LNCaP clone FGC (cell line): Measurements from ENCODE around the gene IGSF23.
"Not testable (repeated sequence)": the region's sequence is repeated elsewhere in the genome, so short reads cannot be mapped to it uniquely, and the experiment has no call there.

Experiments used
- DNase-seq: peaks from one replicate; pipeline ENCODE4 v3.0.0-alpha.2; 2011; ENCODE audit warnings: low read depth
- H3K4me3 ChIP-seq: 2 replicates; pipeline ENCODE4 v1.5.1; 2011; ENCODE audit warnings: mild to moderate bottlenecking, low read depth, low read length, control low read depth
- CTCF ChIP-seq: IDR thresholded peaks from 2 replicates; pipeline ENCODE4 v1.5.1; 2012; ENCODE audit warnings: mild to moderate bottlenecking; ENCODE audit not compliant: control insufficient read depth, insufficient read depth; ENCODE audit errors: extremely low read depth

The IGSF23 gene

GRCh38 chr19:44628793-44629192, 15.4 kb downstream of the IGSF23 start:
- no peak for TF ChIP-seq CTCF
- no peak overlapping the region for H3K4me3 ChIP-seq
- DNase-seq, result no peak

- H3K4me3 ChIP-seq, DNase-seq: not testable (repeated sequence)
These were observed 18.2 kb downstream of the IGSF23 start for GRCh38 chr19:44631611-44632010.

GRCh38 chr19:44634058-44634457, 20.7 kb downstream of the IGSF23 start:
- H3K4me3 ChIP-seq, DNase-seq: not testable (repeated sequence)

GRCh38 chr19:44634785-44635184, 21.4 kb downstream of the IGSF23 start:
- no peak overlapping the region for H3K4me3 ChIP-seq
- DNase-seq, result no peak
- no peak for TF ChIP-seq CTCF

- no peak overlapping the region for H3K4me3 ChIP-seq
- no peak for TF ChIP-seq CTCF
- DNase-seq, result no peak
These were observed 22.4 kb downstream of the IGSF23 start for GRCh38 chr19:44635581-44636438.

- no peak for DNase-seq
- H3K4me3 ChIP-seq, result no peak overlapping the region
- no peak for TF ChIP-seq CTCF
These were observed 23.4 kb downstream of the IGSF23 start for GRCh38 chr19:44636439-44637389.

GRCh38 chr19:44637390-44637764, 24.0 kb downstream of the IGSF23 start:
- no peak overlapping the region for H3K4me3 ChIP-seq
- DNase-seq, result no peak
- no peak for TF ChIP-seq CTCF
